8988T (cell line): ENCODE results near the gene PLCXD3.
"Not testable (repeated sequence)": the region's sequence is repeated elsewhere in the genome, so short reads cannot be mapped to it uniquely, and the experiment has no call there.

ENCODE experiments used
- DNase-seq: peaks from one replicate; pipeline ENCODE4 v3.0.0; 2011

Gene PLCXD3

DNA sequence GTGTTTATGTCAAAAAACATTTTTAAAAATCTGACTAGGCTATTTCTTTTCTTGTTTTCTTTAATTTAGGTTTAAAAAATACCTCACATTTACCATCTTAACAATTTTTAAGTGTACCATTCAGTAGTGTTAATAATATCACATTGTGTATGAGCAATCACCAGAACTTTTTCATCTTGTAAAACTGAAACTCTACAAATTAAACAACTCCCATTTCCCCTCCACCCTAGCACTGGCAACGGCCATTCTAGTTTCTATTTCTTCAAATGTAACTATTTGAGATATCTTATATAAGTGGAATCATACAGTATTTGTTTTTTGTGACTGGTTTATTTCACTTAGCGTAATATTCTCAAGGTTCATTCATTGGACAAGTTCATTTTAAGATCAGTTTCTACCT, 27.7 kb downstream of the PLCXD3 start:
- DNase-seq: no peak

DNA sequence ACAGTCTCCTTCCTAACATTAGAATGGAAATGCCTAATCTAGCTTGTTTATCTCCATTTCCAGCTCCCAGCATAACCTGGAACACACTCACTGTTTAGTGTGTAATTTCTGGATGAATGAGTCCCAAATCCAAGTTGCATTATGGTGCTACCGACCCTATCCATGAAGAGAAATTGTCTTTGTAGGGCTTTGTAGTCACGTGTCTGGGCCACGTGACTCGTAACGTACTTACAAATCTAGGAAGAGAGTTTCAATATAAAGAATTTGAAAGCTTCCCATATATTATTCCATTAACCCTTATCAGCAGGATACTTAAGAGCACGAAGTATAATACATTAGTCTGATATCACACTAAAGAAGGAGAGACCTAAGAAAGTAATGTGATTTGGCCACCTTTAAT, 28.2 kb downstream of the PLCXD3 start:
- no peak for DNase-seq

DNA sequence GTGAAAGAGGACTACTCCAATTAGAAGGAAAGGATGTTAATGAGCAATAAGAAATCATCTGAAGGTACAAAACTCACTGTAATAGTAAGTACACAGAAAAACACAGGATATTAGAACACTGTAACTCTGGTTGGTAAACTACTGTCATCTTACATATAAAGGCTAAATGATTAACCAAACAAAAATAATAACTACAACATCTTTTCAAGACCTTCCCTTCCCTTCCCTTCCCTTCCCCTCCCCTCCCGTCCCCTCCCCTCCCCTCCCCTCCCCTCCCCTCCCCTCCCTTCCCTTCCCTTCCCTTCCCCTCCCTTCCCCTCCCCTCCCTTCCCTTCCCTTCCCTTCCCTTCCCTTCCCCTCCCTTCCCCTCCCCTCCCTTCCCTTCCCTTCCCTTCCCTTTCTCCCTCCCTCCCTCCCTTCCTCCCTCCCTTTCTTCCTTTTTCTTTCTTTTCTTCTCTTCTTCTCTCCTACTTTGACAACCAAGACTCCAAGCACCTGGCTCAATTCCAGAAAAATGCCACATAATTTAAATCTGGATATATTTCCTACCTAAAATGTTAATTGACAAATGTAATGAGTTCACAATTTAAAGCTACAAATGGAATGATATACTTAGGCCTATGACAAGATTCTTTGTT, 38.7 kb downstream of the PLCXD3 start:
- not testable (repeated sequence) for DNase-seq

DNA sequence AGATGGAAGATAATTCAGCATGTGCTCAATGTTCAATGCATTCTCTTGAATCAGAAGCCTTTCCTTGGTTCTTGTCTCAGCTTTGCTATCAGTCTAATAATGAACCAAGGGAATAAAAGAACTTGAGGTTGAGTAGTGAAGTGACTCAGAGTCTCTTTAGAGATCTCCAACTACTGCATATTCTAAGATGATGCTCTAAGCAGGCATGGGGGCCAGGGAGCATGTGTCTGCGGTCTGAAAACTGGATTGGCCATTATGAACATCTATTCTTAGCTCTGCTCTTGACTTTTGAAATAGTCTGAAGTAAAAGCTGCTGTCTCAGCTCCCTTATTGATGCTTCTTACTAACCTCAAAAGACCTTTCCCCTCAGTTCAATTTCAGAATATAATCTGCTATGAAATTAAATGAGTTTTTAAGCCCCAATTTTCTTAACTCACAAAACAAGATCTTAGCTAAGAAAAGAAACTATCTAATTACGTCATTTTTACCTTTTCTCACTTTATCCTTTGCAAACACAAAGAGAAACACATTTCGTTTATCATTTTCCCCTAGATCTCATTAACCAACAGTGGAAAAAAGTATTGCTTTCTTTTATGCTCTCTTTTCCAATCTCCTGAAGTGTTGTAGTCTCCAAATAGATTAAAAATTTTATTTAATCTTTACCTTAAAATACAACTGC, 44.8 kb downstream of the PLCXD3 start:
- DNase-seq: no peak

DNA sequence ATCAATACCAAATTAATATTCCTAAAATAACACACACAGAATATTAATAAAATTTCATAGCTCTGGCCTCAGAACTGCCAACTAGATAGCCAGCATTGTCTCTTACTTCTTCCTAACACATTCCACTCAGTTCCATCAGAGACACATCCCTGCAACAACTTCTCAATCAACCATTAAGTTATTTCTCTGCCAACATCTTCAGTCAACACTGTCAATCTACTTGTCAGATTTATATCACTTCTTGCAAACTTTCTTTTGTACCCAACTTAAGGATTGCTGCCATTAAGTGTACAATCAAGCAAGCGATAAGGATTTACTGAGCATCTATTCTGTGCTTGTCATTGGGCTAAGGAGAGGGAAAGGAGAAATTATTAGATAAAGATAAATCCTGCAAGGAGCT, 50.8 kb downstream of the PLCXD3 start:
- no peak for DNase-seq

DNA sequence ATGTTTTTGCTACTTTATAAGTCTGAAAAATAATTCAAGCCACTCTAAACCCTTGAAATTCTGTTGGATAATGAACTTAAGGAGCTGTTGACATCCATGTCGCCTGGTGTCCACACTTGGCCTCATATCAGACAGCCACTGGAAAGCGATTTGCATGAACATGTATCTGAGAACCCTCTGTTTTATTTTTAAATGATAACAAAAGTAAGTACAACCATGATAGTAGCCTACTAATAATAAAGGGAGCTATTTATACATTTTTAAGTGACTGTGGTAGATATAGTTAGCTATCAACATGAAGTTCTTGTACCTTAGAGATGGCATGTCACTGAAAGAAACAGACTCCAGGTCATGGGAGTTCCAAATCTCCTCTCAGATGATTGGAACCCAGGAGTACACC, 53.3 kb downstream of the PLCXD3 start:
- DNase-seq: no peak

DNA sequence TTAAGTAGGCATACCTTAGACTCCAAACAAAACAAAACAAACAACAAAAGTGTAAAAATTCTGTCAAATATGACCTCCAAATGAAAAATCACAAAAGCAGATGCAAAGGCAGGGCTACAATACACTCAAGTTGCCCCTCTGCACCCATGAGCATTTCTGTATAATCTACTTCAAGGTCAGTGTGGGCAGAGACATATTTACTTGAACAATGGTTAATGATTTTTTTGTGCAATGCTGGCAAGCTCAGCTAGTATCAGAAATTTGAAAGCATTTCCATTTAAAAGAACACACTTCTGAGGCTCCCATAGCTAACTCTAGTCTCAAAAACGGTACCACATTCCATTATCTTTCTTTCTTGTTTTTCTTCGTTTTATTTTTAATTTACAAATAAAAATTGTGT, 57.9 kb downstream of the PLCXD3 start:
- no peak for DNase-seq

DNA sequence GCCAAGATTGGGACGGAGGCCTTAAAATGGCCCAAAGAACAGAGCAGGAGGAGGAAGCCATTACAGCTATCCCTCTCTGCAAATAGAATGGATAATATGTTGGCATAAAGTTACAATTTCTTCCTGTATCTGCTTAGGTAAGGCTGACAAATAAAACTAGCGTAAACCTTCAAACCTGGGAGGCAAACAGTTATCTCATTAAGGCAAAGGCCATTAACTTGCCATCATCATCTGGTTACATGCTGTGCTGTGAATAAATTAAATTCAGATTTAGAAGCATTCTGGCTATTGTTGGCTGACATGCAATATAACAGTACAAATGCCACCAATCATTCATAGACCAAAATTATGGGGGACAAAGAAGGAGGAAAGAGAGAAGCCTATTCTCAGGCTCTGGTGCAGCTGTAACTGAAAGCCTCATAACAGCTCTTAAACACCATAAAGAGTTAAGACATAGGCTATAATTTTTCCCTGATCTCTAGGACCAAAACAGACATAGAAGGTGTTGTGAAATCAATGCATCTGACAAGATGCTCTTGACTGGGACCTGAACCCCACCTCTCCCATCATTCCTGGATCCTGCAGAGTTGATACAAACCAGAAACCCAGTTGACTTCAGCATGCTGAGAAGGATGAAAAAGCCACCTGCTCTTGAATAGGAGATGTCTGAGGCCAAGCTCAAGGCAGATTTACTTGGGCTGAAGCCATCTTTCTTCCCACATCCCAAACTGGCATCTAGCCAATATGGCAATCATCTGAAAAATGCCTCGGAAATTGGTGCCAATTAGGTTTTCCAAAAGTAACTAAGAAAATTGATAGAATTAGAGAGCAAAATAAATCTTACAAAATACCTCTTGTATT, 62.5 kb downstream of the PLCXD3 start:
- no peak for DNase-seq

DNA sequence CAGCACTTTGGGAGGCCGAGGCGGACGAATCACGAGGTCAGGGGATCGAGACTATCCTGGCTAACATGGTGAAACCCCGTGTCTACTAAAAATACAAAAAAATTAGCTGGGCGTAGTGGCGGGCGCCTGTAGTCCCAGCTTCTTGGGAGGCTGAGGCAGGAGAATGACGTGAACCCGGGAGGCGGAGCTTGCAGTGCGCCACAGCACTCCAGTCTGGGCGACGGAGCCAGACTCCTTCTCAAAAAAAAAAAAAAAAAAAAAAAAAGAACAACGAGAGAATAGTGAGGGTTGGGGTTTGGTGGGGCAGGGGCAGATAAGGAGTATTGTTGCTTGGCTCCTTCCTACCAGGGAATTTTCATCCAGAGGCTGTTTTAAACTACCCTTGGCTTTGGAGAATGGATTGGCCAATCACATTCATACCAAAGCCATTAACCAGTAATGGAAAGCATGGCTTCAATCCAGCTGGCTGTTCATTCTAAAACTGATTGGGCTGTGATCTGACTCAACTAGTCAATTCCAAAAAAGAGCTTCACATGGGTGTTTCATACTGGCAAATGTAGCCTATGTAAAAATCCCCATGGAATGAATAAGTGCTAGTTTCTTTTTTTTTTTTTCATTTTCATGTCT, 64.4 kb downstream of the PLCXD3 start:
- DNase-seq: no peak

DNA sequence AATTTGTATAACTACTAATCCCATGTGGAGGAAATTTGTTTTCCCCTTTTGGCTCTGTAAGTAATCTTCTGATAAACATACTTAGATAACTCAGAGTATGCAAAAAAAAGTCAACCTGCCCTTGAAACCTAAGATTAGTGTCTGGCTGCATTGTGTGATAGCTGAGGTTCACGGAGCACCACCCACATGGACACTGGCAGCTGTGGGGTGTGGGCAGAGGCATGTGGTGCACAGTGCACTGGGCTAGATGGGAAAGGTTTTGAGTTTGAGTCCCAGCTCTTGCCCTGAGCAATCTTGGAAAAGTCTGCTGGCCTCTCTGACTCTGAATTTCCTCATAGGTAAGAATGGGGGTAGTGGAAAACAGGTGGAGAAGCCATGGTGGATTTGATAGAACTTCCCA, 75.1 kb downstream of the PLCXD3 start:
- no peak for DNase-seq

DNA sequence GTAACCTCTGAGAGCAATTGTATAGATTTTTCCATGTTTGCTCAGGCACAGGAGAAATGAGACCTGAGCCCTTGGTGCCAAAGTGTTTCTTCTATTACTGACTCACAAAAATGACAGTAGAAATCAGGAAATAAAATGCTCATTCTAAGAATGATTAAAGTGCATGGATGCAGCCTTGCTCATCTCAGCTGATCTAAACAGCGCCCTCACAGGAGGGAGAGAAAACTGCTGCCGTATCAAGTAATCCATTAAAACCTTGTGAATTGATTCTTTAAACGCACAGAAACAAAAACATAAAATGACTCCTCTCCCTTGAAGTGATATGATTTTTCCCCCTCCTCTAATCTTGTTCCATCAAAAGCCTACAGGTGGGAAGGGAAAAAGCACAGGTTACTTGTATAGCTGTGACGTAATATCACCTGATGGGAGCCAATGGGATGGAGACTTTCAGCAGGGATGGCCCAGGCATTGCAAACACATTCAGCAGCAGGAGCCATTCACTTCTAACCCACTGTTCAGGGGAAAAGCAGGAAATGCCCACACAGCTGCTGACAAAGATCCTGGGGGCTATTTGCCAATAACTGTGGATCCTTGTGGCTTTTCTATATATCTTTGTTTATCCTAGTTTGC, 76.7 kb downstream of the PLCXD3 start:
- DNase-seq: no peak

DNA sequence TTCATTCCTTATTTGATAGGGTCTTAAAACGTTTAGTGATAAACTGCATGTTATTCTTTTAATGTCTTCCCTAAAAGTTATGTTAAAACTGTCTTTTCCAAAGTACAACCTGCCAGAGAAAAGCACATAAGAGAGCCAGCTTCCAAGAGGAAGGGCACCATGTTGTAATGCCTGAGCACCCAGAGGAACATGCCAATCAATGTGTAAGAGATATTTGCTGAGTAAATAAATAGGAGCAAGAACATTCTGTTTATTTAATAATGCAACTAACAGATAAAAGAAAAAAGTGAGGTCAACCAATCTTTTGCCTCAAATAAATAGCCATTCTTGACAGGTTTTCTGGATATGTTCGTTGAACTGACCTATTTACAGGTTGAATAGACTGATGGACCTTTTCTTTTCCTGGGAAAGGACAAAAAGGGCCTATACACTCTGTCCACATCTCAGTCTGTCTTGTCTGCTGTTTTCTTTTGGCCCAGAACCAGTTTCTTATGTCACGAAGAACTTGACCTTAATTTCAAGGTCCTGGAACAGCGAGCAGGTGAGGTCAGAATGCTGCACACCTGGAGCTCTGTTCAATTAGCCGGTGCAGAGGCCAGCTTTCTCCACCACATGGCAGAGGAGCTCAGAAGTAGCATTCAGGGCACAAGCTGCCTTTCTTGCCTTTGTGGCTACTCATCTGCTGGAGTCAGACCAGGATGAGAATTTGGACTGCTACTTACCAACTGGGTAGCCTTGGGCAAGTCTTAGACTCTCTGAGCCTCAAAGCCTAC, 77.7 kb downstream of the PLCXD3 start:
- DNase-seq: no peak

DNA sequence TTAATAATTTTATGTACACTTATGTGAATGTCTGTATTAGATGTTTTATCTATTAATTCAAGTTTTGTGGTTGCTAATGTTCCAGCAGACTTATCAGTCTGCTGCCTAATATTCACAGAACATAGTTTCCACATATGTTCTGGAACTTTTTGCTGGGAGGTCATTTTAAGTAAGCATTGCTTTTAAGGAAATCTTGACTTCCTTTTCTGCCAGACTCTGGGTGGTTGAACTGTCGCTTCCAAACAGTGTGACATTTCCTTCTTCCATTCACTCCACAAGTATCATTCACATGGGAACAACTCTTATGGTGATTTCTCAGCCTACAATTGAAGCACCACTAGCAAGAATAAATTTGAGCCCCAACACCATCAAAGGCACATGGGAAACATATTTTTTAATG, 82.9 kb downstream of the PLCXD3 start:
- DNase-seq: no peak

DNA sequence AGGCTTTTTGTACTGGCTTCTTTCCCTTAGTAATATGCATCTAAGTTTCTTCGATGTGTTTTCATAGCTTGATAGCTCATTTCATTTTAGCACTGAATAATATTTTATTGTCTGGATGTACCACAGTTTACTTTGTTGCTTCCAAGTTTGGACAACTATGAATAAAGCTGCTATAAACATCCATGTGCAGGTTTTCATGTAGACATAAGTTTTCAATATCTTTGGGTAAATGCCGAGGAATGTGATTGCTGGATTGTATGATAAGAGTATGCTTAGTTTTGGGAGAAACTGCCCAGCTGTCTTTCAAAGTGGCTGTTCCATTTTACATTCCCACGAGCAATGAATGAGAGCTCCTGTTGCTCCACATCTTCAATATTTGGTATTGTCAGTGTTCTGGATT, 84.7 kb downstream of the PLCXD3 start:
- no peak for DNase-seq

DNA sequence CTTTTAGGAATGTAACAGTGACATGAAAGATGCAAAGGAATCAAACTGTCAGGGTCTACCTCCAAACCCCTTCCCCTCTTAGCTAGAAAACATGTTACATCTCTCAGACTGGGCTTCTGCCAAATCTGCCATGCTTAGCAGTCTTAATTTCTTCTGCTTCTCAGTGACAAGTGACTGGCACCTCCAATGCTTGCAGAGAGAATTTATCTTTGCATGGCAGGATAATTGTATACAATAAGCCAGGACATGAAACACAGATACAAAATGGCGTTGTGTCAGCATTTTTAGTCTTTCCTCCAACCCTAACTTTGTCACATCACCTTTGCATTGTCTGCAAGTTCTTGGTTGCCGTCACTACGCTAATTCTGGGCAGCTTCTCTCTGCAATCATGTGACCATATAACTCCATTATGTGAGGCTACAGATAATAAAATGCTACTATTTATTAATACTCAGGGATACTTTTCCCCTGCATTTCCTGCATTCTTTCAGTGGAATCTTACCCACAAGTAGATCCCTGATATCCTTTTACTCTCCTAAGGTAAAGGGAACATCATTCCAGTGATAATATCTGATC, 89.8 kb downstream of the PLCXD3 start:
- DNase-seq: no peak

DNA sequence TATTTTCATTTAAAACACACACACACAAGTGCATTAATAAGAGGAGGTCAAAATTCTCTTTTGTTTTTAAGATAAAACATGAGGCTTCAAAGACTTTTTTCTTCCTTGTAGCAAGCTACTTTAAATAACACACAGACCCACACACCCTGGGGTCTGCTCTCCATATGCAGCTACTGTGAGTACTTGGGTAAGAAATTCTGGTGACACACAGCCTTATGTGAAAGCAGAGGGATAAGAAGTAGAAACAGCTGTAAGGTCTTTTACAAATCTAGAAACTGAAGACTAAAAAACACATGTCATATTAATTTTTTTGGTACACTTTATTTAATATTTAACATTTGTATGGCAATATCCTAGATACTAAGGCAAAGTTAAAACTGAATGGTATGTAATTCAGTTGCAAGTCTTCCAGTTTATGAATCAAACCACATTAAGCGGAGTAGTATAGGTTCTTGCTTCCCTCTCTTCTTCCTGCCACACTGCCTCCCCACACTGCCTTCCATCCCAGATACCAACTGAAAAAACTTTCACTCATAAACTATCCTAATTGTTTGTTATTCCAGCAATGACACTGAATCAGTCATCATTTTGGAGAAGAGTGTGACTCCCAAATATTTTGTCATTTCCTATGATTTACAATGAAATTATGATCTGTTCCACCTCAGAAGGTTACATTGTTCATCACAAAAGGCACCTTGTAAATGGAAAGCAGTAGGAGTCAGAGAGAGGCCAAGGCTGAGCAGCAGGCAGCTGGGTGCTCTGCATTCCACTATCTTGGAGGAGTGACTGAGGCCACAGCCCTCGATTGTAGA, 92.0 kb downstream of the PLCXD3 start:
- DNase-seq: no peak

DNA sequence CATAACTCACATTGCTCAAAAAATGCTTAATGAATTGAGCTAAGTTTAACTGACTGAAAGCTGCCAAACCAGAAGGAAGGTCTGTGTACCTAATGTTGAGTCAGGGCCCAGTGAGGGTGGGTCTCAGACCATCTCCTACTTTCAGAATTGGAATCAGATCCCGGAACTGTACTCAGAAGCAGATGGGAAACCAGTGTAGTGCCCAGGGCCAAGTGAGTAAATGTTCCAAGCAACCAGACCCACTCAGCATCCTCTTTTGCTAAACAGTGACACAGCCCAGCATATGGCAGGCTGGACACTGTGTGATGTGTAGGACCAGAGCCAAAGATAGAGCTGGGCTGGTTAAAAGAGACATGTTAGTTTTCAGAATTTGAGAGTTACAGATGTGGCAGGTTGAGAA, 94.1 kb downstream of the PLCXD3 start:
- DNase-seq: no peak

DNA sequence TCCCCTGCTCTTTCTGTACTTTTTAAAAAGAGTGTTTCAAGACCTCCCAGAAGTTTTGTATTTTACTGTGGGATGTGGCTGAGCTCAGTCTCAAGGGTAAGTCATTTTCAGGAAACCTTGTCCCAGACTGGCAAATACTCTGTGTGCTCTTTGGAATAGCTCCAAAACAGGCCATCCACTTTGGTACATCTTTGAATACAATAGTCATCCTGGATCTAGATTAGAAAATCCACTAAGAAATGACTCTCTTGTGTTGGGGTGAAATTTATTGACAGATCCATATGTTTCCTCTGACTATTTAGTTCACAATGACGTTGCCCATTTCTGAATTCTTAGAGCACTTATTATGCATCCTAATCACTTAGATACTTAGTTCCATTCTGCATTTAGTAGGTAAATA, 95.2 kb downstream of the PLCXD3 start:
- no peak for DNase-seq

DNA sequence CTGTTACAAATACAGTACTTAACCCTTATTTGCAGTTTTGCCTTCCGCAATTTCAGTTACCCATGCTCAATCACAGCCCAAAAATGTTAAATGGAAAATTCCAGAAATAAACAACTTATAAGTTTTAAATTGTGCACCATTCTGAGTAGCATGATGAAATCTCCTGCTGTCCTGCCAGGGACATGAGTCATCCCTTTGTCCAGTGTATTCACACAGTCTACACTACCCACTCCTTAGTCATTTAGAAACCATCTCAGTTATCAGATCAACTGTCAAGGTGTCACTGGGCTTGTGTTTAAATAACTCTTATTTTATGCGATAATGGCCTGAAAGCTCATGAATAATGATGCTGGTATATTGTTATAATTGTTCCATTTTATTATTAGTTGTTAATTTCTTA, 95.8 kb downstream of the PLCXD3 start:
- no peak for DNase-seq

DNA sequence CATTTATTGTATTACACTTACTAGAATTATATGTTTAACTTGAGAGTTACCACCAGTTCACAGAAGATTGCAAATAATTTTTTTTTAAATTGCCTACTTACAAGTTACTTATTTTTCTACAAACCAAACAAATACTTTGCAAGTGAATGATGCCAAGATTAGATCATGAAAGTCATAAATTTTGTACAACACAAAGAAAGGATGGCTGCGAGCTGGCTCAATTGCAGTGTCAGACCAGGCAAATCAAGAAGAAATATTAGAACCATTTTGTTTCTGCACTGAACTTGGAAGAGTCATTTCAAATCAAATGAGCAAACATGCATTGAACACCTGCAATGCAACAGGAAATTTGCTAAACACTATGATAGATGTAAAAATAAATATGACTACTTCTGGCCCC, 97.3 kb downstream of the PLCXD3 start:
- DNase-seq: no peak

DNA sequence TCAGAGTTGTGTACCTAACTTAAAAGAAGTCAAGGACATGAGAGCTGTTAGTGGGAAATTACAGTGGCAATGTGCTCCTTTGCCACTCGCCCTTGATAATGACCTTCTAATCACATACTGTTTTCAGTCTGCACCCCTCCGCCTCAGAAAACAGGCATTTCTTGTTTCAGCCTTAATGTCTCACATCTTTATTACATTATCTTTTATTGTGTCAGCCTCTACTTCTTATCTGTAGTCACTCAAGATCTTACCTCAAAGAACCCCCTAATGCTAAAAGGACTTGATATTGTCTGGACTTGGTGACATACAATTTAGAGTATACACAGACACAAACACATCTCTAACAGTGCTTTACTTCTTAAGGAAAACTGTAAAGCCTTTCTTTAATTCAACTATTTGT, 97.9 kb downstream of the PLCXD3 start:
- no peak for DNase-seq
